HG03442 (cell line): Measurements from ENCODE around the gene MINAR2.
A peak's percentile ranks its signal among the peaks of the same experiment; 100 is the strongest.

Experiments
- ATAC-seq: cut with Tn5 transposase; IDR thresholded peaks from one replicate; pipeline ENCODE4 v1.9.1; 2021; ENCODE audit warnings: mild to moderate bottlenecking, moderate library complexity; ENCODE audit not compliant: unreplicated experiment

MINAR2 gene

GRCh38 chr5:129771058-129771838 lies 23.4 kb downstream of the MINAR2 start:
- ATAC-seq = peak; percentile 69

- no peak for ATAC-seq
Measured at GRCh38 chr5:129773376-129773775, 25.5 kb downstream of the MINAR2 start.

DNA sequence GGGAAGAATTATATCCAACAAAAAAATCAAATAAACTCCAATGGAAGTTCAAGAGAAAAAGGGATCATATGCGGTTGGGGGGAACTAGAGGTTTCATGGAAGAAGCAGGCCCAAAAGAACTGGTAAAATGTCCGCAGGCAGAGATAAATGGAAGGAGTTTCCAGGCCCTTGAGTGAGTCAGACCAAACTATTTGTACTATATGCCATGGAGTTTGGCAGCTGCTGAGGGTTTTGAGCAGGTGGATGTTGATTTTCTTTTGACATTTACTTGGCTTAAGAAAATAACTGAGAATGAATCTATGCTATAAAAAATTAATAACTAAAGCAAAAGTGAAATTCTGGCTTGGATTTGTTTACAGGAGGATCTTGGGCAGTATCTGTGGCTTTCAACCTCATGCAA lies 33.7 kb downstream of the MINAR2 start:
- no peak for ATAC-seq

DNA sequence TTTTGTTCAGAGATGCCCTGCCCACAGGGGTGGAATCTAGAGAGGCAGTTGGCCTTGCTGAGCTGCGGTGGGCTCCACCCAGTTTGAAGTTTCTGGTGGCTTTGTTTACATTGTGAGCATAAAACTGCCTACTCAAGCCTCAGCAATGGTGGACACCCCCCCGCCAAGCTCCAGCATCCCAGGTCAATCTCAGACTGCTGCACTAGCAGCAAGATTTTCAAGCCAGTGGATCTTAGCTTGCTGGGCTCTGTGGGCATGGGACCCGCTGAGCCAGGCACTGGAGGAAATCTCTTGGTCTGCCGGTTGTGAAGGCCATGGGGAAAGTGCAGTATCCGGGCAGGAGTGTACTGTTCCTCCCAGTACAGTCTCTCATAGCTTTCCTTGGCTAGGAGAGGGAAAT lies 55.5 kb downstream of the MINAR2 start:
- ATAC-seq = no peak

GRCh38 chr5:129804705-129805104 lies 56.8 kb downstream of the MINAR2 start:
- ATAC-seq = no peak

DNA sequence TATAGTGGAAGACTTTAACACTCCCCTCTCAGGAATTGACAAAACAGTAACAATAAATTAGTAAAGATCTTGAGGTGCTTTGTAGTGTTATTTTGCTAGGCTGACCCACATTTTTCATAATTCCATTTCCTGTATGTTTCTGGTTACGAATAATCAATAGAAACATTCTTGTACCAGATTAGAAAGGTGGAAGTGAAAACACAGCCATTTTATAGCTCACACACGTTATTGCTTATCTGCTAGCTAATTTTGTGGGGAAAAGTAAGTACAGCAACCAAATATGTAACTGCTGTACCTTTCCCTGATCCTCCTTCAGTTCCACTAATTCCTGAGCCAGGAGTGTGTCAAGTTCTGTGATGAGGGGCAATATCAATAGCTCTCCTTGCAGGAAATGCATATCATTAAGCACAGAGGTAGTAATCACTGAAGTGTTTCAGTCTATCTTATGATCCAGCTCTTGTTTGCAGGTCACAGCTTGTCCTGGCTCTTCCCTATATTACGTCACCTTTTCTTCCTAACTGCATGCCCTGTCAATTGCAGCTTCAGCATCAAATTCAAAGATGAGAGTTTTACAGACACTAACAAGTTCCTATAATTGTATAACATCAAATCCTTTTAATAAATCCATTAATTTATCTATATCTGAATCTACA lies 59.4 kb downstream of the MINAR2 start:
- ATAC-seq = no peak
